Mammary epithelial cell (primary cell): ENCODE results near the gene APLF.

ENCODE experiments used
- CTCF ChIP-seq, 2 donors: IDR thresholded peaks in 1 of 2; conservative IDR thresholded peaks in 1 of 2; 2 replicates each; pipeline ENCODE4 v1.5.1; 2011 to 2012; ENCODE audit warnings: inconsistent platforms in 2 of 2, low read length in 2 of 2, mild to moderate bottlenecking in 2 of 2, control low read depth in 1 of 2, low read depth in 1 of 2; ENCODE audit not compliant: insufficient read depth in 1 of 2; ENCODE audit errors: extremely low read depth in 1 of 2
- EZH2 ChIP-seq: IDR thresholded peaks from 2 replicates; pipeline ENCODE4 v1.6.1; 2012; ENCODE audit warnings: low read length, inconsistent platforms, borderline replicate concordance

GRCh38 chr2:68565858-68566257 is 98.5 kb downstream of the APLF start:
- no peak for TF ChIP-seq CTCF (conservative IDR thresholded peaks at IDR 0.05 in 1 of 2, IDR thresholded peaks at IDR 0.05 in 1 of 2; ENCODE audit: extremely low read depth in 1 of 2, insufficient read depth in 1 of 2, low read depth in 1 of 2, low read length in 2 of 2)
- TF ChIP-seq EZH2, result no peak
